Measurements from ENCODE around the gene RAD54L.
A peak's percentile ranks its signal among the peaks of the same experiment; 100 is the strongest.

The RAD54L gene

DNA sequence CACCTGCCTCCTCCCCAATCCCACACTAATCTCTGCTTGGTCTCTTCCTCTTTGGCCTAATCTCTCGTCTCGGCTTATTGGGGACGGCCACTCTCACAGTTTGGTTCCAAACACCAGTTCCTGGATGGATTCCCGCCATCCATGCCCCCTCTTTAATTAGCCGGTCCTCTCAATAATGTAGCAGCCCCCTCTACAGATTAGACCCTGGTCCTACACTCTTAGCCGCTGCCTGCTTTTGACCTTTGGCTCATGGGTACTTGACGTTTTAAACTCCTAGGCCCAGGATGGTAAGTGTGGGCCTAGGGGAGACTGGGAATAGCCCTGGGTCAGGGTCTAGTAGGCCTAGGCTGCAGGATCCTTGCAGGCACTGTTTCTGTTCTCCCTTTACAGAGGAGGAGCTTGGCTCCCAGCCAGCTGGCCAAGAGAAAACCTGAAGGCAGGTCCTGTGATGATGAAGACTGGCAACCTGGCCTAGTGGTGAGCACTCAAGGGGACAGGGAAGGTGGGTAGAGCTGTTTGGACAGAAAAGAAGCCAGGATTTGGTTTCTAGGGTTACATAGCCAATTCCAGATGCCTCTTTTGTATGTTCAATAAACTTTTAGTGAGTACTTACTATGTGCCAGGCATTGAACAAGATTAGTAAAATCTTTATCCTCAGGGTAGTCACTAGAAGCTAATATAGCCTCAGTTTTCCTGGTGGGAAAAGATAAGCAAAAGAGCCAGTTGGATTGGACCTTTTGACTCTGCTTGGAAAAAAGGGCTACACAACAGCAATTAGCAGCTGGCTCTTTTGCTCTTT is 758 bp downstream of the RAD54L start:
- no peaks in the 10 kb centered on the region for H3K9me3 ChIP-seq
- in situ Hi-C loops (cut with MboI; ENCODE audit: low sequenced_read_pairs) = no loop called here
- H3K27me3 ChIP-seq (ENCODE audit: low read depth) = no peaks in the 10 kb centered on the region
- peak overlapping the region; percentile 95 for H3K4me3 ChIP-seq
- DNase-seq (ENCODE audit: low spot score in 2 of 2) = peak; percentile 52 to 81
- peaks cover 43% of the 10 kb centered on the region for H3K36me3 ChIP-seq (replicated peaks)
- H3K4me1 ChIP-seq = peaks cover 15% of the 10 kb centered on the region

DNA sequence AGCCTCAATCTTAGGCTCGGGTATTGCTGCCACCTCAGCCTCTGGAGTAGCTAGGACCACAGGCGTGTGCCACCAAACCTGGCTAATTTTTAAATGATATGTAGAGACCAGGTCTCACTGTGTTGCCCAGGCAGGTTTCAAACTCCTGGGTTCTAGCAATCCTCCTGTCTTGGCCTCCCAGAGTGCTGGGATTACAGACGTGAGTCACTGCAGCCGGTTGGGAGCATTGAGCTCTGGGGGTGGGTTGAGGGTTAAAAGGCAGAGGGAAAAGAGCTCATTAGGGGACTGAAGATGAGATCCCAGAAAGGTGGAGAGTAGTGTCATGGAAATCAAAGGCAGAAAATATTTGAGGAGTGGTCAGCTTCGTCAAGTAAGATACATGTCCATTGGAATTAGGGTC is 7.1 kb downstream of the RAD54L start:
- DNase-seq (ENCODE audit: low spot score in 2 of 2) = no peak
- Histone ChIP-seq H3K4me1 (peaks cover 8% of the 10 kb centered on the region), H3K4me3 (no peak overlapping the region), H3K27me3 (ENCODE audit: low read depth) (no peaks in the 10 kb centered on the region), H3K9me3 (no peaks in the 10 kb centered on the region), H3K36me3 (replicated peaks) (peaks cover 86% of the 10 kb centered on the region)
- in situ Hi-C loops (cut with MboI; ENCODE audit: low sequenced_read_pairs) = no loop called here

DNA sequence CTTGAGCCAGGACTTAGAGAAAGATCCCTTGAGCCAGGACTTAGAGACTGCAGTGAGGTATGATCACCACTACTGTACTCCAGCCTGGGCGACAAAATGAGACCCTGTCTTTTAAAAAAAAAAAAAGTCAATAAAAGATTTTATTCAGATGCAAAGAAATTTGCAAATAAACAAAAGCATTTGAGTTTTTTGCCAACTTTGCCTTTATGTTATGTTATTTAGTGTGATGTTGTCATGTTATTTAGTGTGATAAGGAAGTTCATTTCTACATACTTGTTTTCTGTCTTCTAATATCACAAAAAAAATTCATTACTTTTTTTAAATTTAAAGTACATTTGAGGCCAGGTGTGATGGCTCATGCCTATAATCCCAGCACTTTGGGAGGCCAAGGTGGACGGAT is 9.0 kb downstream of the RAD54L start:
- Histone ChIP-seq H3K27me3 (ENCODE audit: low read depth) (no peaks in the 10 kb centered on the region), H3K36me3 (replicated peaks) (peaks cover 86% of the 10 kb centered on the region), H3K9me3 (no peaks in the 10 kb centered on the region), H3K4me1 (peaks cover 8% of the 10 kb centered on the region), H3K4me3 (no peak overlapping the region)
- in situ Hi-C loops (cut with MboI; ENCODE audit: low sequenced_read_pairs) = no loop called here
- no peak for DNase-seq (ENCODE audit: low spot score in 2 of 2)

DNA sequence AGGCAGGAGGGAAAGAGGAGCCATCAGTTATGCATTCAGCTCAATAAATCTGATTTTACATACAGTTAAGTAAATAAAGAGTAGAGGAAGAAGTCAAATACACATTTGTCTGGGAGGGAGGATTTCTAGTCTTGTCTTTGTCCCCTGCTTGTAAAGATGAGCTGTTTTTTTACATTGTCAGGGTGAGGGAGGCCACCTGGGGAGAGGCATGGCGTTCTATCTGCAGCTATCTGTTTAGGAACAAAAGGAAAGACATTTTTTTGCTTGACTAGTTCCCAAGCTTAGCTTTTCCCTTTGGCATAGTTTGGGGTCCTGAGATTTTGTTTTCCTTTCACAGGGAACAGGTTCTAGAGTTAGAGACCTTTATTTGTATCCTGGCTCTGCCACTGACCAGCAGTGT is 14.9 kb downstream of the RAD54L start:
- Histone ChIP-seq H3K27me3 (ENCODE audit: low read depth) (no peaks in the 10 kb centered on the region), H3K36me3 (replicated peaks) (peaks cover 100% of the 10 kb centered on the region), H3K4me1 (no peaks in the 10 kb centered on the region), H3K9me3 (no peaks in the 10 kb centered on the region), H3K4me3 (no peak overlapping the region)
- DNase-seq (ENCODE audit: low spot score in 2 of 2) = no peak
- in situ Hi-C loops (cut with MboI; ENCODE audit: low sequenced_read_pairs) = no loop called here

DNA sequence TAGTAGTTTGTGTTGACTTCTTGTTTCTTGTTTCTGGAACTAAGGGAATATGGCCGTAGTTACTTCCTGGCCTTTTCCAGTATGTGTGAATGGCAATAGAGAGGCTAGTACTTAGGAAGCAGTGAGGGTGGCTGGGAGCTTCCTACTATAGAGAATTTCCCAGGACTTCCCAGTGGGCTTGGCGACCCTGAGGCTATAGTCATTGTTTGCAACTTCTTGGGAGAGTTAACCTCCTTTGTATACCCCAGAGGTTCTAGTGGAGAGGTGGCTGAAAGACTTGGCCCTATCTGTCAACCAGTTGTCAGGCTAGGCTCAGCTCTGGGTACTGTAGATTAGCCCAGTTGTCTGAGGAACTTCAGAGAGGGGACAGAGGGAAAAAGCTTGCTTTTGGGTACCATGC is 15.6 kb downstream of the RAD54L start:
- no peak for DNase-seq (ENCODE audit: low spot score in 2 of 2)
- Histone ChIP-seq H3K4me1 (no peaks in the 10 kb centered on the region), H3K9me3 (no peaks in the 10 kb centered on the region), H3K4me3 (no peak overlapping the region), H3K27me3 (ENCODE audit: low read depth) (no peaks in the 10 kb centered on the region), H3K36me3 (replicated peaks) (peaks cover 100% of the 10 kb centered on the region)
- in situ Hi-C loops (cut with MboI; ENCODE audit: low sequenced_read_pairs) = no loop called here

DNA sequence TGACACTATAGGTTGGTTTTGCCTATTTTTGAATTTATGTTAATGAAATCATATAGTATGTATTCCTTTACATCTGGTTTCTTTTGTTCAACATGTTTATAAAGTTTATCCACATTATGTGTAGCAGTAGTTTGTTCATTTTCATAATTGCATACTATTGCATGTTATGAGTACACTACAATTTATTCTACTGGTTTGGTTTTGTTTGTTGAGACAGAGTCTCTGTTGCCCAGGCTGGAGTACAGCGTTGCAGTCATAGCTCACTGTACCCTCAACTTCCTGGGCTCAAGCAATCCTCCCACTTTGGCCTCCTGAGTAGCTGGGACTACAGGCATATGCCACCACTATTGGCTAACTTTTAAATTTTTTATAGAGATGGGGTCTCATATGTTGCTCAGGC is 21.0 kb downstream of the RAD54L start:
- Histone ChIP-seq H3K9me3 (no peaks in the 10 kb centered on the region), H3K4me3 (no peak overlapping the region), H3K27me3 (ENCODE audit: low read depth) (no peaks in the 10 kb centered on the region), H3K4me1 (no peaks in the 10 kb centered on the region), H3K36me3 (replicated peaks) (peaks cover 98% of the 10 kb centered on the region)
- DNase-seq (ENCODE audit: low spot score in 2 of 2) = no peak
- in situ Hi-C loops (cut with MboI; ENCODE audit: low sequenced_read_pairs) = no loop called here

DNA sequence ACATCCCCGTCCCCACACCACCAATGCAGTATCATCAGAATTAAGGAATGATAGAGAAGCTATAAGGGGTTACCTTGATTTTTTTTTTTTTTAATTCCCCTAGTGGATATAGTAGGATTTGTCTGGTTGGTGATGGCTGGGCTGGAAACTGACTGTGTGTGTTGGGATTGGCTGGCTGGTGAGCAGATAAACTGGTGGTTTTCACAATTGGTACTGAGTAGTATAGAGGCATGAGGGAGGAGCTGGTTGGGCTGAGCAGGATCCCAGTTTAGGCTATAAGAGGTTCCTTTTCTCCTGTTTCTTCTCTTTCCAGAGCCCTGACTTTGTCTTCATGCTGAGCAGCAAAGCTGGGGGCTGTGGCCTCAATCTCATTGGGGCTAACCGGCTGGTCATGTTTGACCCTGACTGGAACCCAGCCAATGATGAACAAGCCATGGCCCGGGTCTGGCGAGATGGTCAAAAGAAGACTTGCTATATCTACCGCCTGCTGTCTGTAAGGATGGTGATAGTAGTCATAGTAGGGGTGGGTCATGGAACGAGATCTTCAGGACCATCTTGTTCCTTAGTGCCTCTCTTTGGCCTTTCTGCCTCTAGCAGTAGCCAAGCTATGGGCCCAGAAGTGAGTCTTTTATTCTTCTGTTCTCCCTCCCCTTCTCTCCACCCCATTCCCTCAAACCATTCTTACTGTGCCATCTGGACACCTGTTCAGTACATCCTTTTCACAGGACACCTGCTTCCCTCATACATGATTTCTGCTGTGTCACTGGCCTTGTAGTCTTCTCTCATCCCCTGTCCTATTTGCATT is 26.9 kb downstream of the RAD54L start:
- no peaks in the 10 kb centered on the region for H3K9me3 ChIP-seq
- H3K36me3 ChIP-seq (replicated peaks) = peaks cover 98% of the 10 kb centered on the region
- in situ Hi-C loops (cut with MboI; ENCODE audit: low sequenced_read_pairs) = no loop called here
- DNase-seq (ENCODE audit: low spot score in 2 of 2) = no peak
- H3K4me1 ChIP-seq = no peaks in the 10 kb centered on the region
- no peak overlapping the region for H3K4me3 ChIP-seq
- no peaks in the 10 kb centered on the region for H3K27me3 ChIP-seq (ENCODE audit: low read depth)

DNA sequence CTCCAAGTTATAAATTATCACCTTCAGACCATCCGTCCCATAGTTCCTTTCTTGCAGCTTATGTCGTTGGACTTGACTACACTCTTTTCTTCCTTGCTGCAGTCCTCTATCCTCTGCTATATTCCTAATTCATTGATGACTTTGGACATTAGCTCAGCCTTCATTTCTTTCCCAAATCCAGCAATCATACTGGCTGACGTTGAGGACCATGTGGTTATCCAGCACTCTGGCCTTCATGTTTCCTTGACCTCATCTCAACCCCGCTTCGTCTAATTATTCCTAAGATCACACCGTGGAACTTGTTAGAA is 27.4 kb downstream of the RAD54L start:
- in situ Hi-C loops (cut with MboI; ENCODE audit: low sequenced_read_pairs) = no loop called here
- H3K4me3 ChIP-seq = no peak overlapping the region
- DNase-seq (ENCODE audit: low spot score in 2 of 2) = no peak
- no peaks in the 10 kb centered on the region for H3K9me3 ChIP-seq
- H3K4me1 ChIP-seq = no peaks in the 10 kb centered on the region
- H3K36me3 ChIP-seq (replicated peaks) = peaks cover 98% of the 10 kb centered on the region
- H3K27me3 ChIP-seq (ENCODE audit: low read depth) = no peaks in the 10 kb centered on the region

DNA sequence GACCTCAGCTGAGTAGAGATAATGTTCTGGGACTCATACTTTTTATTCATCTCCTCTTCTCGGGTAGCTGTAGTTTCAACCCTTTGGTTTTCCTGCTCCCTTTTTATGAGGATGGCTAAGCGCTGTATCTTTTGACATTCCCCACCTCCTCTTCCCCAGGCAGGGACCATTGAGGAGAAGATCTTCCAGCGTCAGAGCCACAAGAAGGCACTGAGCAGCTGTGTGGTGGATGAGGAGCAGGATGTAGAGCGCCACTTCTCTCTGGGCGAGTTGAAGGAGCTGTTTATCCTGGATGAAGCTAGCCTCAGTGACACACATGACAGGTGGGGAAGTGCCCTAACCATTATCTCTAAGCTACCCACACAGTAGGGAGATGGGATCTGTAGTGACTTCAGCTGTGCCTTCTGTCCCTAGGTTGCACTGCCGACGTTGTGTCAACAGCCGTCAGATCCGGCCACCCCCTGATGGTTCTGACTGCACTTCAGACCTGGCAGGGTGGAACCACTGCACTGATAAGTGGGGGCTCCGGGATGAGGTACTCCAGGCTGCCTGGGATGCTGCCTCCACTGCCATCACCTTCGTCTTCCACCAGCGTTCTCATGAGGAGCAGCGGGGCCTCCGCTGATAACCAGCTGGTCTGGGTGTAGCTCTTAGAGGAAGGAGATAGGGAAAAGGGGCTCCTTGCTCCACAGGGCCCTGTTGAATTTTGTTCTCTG is 30.3 kb downstream of the RAD54L start:
- in situ Hi-C loops (cut with MboI; ENCODE audit: low sequenced_read_pairs) = no loop called here
- H3K9me3 ChIP-seq = no peaks in the 10 kb centered on the region
- no peak overlapping the region for H3K4me3 ChIP-seq
- peaks cover 91% of the 10 kb centered on the region for H3K36me3 ChIP-seq (replicated peaks)
- no peaks in the 10 kb centered on the region for H3K27me3 ChIP-seq (ENCODE audit: low read depth)
- H3K4me1 ChIP-seq = no peaks in the 10 kb centered on the region
- no peak for DNase-seq (ENCODE audit: low spot score in 2 of 2)

DNA sequence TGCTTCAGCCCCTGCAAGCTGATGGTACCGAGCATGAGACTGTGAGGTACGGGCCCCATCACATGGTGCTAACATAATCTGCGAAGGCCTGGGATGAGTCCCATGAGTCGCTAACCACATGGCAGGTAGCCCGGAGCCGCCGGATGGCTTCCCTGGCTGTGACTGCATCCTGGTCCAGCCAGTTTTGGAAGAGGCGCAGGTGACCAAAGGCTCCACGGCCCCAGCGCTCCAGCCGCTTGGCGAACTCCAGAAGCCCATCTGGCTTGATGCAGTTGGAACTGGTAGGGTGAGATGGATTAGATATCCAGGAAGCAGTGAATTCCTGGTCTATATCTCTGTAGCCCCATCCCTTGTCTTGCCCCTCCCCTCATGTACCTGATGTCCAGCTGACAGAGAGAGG is 31.2 kb downstream of the RAD54L start:
- Histone ChIP-seq H3K27me3 (ENCODE audit: low read depth) (no peaks in the 10 kb centered on the region), H3K4me3 (no peak overlapping the region), H3K4me1 (no peaks in the 10 kb centered on the region), H3K9me3 (no peaks in the 10 kb centered on the region), H3K36me3 (replicated peaks) (peaks cover 87% of the 10 kb centered on the region)
- no peak for DNase-seq (ENCODE audit: low spot score in 2 of 2)
- in situ Hi-C loops (cut with MboI; ENCODE audit: low sequenced_read_pairs) = no loop called here

DNA sequence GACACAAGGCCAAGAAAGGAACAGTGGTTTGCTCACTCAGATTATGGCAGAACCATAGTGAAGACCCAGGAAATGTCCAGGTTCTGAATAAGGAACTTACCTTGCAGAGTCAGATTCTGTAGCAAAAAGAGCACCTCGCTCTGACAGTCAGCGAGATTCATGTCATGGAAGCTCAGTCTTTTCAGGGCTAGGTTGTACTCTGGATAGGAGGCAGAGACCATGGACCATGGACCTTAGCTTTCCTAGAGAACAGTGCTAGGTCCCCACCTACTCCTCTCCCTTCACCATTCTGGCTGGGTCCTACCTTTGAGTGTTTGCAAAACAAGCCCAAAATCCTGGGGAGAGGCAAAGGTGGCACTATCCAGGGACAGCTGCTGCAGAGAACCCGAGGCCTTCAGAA is 32.5 kb downstream of the RAD54L start:
- in situ Hi-C loops (cut with MboI; ENCODE audit: low sequenced_read_pairs) = no loop called here

DNA sequence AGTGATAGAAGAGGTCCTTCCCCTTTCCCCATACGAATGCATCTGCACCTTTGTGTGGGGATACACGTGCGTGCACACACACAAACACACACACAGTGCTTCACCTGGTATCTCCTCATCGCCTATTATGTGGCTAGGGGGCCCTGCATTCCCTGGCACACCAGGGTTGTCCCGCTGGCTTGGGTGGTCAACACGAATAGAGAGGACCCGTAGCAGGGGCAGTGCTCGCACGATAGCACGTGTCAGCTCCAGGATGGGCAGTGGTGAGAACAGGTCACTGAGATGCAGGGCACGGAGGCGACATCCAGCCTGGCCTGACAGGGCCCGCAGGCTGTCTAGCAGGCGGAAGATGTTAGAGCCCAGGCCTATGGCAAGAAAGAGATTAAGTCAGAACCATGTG is 33.5 kb downstream of the RAD54L start:
- Histone ChIP-seq H3K9me3 (no peaks in the 10 kb centered on the region), H3K36me3 (replicated peaks) (peaks cover 87% of the 10 kb centered on the region), H3K4me1 (no peaks in the 10 kb centered on the region), H3K4me3 (no peak overlapping the region), H3K27me3 (ENCODE audit: low read depth) (no peaks in the 10 kb centered on the region)
- DNase-seq (ENCODE audit: low spot score in 2 of 2) = no peak
- in situ Hi-C loops (cut with MboI; ENCODE audit: low sequenced_read_pairs) = no loop called here

More for the DNA sequence above, 32.5 kb downstream of the RAD54L start:
- no peak overlapping the region for H3K4me3 ChIP-seq
- DNase-seq (ENCODE audit: low spot score in 2 of 2) = no peak
- no peaks in the 10 kb centered on the region for H3K9me3 ChIP-seq
- peaks cover 87% of the 10 kb centered on the region for H3K36me3 ChIP-seq (replicated peaks)
- H3K4me1 ChIP-seq = no peaks in the 10 kb centered on the region
- no peaks in the 10 kb centered on the region for H3K27me3 ChIP-seq (ENCODE audit: low read depth)

DNA sequence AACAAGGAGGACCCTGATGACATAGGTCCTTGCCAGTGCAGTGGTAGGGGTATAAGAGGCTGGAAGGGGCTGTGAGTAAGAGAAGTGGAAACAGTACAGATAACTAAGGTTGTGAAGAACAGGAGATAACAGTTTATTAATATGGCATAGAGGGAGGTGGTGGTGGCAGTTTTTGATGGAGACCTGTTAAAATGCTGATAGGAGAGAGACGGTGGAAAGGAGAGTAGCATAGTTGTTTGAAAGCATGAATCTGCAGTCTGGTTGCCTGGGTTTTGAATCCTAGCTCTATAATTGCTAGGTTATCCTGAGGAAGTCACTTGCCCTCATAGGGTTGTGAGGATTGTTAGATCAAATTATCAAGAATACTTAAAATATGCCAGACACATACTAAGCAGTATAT is 36.5 kb downstream of the RAD54L start:
- in situ Hi-C loops (cut with MboI; ENCODE audit: low sequenced_read_pairs) = no loop called here
- no peaks in the 10 kb centered on the region for H3K9me3 ChIP-seq
- no peaks in the 10 kb centered on the region for H3K4me1 ChIP-seq
- H3K4me3 ChIP-seq = no peak overlapping the region
- H3K27me3 ChIP-seq (ENCODE audit: low read depth) = no peaks in the 10 kb centered on the region
- no peak for DNase-seq (ENCODE audit: low spot score in 2 of 2)
- H3K36me3 ChIP-seq (replicated peaks) = peaks cover 73% of the 10 kb centered on the region

Data from HAP-1 (cell line).